GM11168 (cell line): ENCODE results near the gene SERP1.

Experiments used
- in situ Hi-C: fragments of 300-500 bp; cut with MboI; formaldehyde crosslinking; loops from one replicate; pipeline ENCODE4 v1.12.0; 2022; ENCODE audit warnings: low sequenced_read_pairs; ENCODE audit not compliant: unreplicated experiment

The SERP1 gene

GRCh38 chr3:150495563-150496168, 50.6 kb downstream of the SERP1 start:
- in situ Hi-C loops = loop anchor here (5.0 kb wide), 1 partner anchor 208 kb away; no protein-coding TSS in a partner anchor

- in situ Hi-C loops = loop anchor here (5.0 kb wide), 1 partner anchor 208 kb away; no protein-coding TSS in a partner anchor
These were observed 51.1 kb downstream of the SERP1 start for GRCh38 chr3:150495149-150495548.

GRCh38 chr3:150494411-150494977, 51.8 kb downstream of the SERP1 start:
- in situ Hi-C loops = no loop called here
